G401.6 (cell line): ENCODE results near the gene LRRC3.
"Not testable (repeated sequence)": the region's sequence is repeated elsewhere in the genome, so short reads cannot be mapped to it uniquely, and the experiment has no call there.

Source experiments
- FAIRE-seq: peaks from 2 replicates; lab custom pipeline; 2012; peaks lifted over from hg19 to GRCh38; lab: Jason Lieb, UNC

LRRC3 gene

DNA sequence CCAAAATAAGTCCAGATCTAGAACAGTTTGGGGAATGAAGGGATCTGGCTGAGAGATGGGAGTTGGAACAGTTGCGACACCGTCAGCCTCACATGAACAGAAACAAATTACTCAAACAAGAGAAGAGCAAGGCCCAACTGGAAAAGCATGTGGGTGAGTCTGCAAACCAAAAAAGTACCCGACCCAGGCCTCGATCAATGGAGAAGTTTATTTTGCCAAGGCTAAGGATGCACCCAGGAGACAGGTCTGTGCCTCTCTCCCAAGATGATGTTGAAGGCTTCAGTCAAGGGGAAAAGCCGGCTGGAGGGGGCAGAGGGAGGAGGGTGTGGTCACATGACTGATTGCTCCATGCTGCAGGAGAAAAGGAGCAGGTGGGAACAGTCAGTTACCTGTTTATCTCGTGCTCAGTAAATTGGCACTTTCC, 42.4 kb downstream of the LRRC3 start:
- FAIRE-seq, result no peak

DNA sequence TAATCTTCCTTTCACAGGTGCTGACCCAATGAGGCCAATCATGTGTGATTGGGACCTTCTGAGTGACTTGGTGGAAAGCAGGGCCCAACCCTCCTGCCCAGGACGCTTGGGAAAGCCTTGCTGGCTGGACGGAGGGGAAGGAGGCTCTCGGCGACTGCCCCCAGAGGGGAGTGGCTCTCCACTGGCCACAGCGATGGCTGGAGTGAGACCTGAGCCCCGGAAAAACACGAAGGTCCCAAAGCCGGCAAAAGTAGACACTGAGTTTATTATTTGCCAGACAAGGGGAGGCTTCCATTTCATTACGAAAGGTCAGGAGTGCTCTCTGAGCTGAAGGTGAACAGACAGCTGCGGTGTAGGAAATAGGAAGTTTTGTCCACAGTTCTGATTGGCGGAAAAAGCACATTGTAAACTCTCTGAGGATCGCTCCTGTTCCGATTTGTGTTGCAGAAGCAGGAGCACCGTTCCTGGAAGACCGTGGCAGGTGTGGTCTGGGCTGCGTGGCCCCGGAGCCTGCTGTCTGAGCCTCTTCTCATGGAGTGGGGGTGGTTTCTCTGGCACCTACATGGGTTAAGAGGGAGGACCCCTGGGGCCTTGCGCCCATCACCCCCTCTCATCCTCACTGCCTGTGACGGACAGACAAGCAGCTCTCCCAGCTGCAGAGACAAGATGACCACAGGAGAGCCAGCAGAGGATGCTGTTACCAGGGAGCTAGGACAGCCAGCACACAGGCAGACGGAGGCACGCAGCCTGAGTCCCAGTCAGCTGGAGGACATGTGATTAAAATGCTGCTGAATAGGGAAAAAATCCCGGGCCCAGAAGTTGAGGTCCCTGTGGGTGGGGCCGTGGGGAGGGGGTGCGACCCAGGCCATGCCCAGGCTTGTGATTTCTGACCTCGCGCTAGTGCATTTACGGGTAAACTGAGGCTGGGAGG, 43.2 kb downstream of the LRRC3 start:
- FAIRE-seq, result no peak

DNA sequence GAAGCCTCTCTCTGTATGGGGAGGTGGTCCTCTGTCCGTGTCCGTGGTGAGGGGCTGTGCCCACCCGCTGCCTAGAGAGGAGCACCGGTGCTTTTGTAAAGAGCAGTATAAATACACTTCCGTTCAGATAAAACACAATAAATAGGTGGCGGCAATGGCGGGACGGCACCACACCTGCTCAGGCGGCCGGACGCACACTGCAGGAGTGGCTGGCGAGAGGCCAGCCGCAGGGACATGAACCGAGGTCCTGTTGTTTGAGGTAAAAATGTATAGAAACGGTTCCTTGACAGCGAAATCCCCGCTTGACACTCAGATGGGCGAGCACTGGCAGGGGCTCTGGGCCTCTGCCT, 43.9 kb downstream of the LRRC3 start:
- FAIRE-seq, result no peak

DNA sequence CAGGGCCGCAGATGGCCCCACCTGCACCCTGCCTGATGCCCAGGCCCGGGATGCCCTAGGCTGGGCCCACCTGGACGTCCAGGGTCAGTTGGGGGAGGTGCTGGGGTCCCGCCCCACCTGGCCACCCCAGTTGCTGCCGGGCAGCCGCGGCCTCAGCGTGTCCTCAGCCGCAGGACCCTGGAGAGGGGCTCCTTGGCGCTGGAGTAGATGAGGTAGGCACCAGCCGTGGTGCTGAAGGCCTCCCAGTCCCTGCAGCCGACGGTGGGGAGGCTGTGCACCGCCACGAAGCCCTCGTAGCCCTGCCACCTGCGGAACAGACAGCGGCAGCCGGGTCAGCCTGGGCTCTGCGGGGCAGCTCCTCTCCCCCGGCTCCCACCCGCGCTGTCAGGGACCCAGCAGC, 44.3 kb downstream of the LRRC3 start:
- FAIRE-seq, result no peak

DNA sequence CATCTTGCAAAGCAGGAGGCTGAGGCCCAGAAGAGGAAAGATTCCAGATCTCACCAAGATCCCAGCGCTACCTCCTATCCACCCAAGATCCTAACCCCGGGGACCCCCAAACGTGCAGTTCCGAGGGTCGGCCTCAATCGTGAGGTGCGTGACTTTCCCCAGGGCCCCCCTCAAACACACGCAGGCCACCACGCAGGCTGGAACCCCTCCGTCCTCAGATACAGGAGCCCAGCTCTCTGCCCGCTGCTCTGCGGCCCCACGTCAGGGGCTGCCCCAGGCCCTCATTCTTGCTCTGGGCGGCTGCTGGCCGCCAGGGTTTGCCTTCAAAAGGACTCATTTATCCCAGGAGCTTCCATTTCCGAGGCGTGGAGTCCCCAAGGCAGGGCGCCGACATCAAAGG, 44.8 kb downstream of the LRRC3 start:
- FAIRE-seq, result no peak

DNA sequence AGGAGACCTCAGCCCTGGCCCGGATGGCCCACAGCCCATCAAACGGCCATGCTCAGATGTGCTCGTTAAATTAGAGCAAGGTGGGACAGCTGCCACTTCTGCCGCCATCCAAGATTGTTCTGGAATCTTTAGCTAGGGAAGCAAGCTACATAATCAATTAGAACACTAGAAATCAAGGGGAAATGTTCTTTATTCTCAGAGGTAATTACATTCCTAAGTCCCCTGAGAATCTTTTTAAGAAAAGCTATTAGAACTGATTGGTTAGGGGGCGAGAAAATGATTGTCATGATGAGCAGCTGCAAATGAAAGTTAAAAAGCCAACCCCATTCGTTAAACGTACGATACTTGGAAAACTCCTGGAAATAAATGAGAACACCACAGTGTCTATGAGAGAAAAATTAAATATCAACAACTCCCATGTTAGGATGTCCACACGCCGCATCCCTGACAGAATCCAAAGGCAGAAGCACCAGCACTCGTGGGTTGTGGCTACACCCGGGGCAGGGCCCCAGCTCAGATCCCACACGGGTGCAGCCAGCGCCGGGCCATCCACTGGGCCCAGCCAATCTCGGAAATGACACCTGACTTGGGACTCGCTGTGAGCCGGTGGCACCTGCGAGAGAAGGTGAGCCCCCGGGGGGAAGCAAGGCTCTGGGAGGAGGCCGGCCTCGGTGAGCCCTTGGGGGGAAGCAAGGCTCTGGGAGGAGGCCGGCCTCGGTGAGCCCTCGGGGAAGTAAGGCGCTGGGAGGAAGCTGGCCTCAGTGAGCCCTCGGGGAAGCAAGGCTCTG, 47.1 kb downstream of the LRRC3 start:
- FAIRE-seq, result no peak

DNA sequence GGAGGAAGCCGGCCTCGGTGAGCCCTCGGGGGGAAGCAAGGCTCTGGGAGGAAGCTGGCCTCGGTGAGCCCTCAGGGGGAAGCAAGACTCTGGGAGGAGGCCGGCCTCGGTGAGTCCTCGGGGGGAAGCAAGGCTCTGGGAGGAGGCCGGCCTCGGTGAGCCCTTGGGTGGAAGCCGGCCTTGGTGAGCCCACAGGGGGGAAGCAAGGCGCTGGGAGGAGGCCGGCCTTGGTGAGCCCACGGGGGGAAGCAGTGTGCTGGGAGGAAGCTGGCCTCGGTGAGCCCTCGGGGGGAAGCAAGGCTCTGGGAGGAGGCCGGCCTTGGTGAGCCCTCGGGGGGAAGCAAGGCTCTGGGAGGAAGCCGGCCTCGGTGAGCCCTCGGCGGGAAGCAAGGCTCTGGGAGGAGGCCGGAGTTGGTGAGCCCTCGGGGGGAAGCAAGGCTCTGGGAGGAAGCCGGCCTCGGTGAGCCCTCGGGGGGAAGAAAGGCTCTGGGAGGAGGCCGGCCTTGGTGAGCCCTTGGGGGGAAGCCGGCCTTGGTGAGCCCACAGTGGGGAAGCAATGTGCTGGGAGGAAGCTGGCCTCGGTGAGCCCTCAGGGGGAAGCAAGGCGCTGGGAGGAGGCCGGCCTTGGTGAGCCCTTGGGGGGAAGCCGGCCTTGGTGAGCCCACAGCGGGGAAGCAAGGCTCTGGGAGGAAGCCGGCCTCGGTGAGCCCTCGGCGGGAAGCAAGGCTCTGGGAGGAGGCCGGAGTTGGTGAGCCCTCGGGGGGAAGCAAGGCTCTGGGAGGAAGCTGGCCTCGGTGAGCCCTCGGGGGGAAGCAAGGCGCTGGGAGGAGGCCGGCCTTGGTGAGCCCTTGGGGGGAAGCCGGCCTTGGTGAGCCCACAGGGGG, 47.9 kb downstream of the LRRC3 start:
- FAIRE-seq, result not testable (repeated sequence)

DNA sequence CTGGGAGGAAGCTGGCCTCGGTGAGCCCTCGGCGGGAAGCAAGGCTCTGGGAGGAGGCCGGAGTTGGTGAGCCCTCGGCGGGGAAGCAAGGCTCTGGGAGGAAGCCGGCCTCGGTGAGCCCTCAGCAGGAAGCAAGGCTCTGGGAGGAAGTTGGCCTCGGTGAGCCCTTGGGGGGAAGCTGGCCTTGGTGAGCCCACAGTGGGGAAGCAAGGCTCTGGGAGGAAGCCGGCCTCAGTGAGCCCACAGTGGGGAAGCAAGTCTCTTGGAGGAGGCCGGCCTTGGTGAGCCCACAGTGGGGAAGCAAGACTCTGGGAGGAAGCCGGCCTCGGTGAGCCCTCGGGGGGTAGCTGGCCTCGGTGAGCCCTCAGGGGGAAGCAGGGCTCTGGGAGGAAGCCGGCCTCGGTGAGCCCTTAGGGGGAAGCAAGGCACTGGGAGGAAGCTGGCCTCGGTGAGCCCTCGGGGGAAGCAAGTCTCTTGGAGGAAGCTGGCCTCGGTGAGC, 48.6 kb downstream of the LRRC3 start:
- no peak for FAIRE-seq

DNA sequence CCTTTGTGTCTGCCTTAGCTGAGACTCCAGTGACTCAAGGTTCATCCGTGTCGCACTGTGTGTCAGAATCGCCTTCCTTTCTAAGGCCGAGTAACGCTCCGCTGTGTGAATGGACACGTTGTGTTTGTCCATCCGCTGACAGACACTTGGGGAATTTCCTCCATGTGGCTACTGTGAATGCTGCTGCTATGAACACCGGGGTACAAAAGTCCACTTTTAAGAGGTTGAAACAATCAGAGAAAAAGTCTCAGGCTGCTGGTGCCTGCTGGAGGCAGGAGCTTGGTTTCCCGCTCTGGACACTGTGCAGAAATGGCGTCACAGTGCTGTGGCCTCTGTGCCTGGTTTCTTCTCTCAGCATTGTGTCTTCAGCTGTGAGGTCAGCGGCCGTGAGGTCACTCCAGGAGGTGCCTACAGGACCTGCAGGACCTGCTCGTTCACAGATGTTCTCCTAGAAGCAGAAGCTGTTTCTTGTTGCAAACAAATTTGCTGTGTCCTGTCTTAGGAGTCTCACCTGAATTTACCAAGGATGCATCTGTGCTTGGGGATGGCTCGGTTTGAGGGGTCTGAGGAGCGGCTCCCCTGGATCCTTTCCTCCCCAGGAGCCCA, 50.5 kb downstream of the LRRC3 start:
- no peak for FAIRE-seq

DNA sequence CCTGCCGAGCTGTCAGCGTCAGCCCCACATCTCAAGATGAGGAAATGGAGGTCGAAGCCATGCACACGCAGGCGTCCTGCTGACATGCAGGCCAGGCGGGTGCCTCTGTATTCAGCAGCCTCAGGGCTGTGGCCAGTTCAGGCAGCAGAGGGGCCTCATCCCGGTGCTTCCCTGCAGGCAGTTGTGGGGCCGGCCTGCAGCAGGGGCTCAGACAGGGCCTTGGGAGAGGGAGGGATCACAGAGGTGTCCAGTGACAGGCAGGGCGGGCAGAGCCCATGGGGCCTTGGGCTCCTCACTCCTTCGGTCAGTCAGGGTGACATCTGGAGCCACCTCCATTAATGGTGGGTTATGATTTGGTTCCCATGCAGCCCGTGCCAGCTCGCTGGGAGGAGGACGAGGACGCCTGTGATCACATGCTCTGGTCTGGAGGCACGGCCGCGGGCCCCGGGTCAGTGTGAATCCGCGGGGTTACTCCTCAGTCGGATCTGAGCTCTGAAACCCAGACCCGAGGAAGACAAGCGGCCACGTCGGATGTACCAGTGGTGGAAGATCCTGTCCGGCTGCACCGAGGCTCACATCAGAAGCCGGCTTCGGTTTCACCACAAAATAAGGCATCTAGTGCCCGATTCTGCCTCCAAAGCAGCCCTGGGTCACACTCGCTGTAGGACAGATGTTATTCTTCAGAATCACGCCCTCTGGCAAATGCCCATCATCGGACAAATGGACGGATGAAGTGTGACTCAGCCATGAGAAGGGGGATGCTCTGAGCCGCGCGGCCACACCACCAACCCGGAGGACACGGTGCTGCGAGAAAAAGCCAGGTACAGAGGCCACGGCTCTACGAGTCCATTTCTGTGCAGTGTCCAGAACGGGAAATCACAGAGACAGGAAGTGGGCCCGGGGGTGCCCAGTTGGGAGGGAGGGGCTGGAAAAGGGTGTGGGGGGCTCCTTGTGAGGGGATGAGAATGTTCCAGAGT, 51.3 kb downstream of the LRRC3 start:
- FAIRE-seq, result no peak

DNA sequence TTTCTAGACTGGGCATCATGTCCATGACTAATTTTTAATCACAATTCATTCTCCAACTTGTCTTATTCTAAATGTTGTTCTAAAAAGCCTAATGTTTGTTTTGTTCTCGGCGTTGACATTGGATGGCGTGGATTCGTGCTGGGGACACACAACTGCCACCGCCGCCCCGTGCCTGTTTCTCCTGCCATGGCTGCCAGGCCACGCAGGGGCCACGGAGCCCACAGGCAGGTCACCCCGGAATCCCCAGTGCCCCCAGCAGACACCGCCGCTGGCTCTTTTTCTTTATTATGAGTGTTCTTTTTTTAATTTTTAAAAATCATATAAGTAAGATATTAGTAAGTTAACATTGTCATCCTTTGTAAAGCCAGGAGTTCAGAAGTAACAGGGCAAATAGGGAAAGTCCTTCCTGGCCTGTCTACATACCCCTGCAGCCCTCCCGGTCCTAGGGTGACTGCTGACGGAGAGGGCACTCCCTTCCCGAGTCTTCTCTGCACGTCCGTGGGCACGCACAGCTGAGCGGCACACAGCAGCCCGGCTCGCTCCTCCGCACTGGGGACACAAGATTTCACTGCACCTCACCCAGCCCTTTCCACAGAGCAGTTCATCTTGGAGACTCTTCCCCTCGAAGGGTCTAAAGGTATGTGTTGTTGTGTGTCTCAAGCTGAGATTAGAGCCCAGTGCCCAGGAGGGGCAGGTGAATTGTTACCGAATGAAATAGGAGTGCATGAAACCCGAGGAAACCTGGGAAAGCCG, 52.5 kb downstream of the LRRC3 start:
- FAIRE-seq, result no peak

DNA sequence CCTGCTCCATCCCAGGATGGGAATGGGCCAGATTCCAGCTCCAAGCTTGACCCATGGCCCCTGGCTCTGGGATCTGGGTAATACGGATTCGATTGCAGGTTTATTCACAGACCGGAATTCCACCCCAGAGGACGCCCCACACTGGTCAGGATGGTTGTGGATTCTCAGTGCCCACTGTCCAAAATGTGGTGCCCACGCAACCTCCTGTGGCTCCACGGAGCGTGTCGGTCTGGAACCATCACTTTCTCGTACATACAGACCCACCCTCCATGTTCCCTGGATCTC, 53.1 kb downstream of the LRRC3 start:
- FAIRE-seq, result no peak

DNA sequence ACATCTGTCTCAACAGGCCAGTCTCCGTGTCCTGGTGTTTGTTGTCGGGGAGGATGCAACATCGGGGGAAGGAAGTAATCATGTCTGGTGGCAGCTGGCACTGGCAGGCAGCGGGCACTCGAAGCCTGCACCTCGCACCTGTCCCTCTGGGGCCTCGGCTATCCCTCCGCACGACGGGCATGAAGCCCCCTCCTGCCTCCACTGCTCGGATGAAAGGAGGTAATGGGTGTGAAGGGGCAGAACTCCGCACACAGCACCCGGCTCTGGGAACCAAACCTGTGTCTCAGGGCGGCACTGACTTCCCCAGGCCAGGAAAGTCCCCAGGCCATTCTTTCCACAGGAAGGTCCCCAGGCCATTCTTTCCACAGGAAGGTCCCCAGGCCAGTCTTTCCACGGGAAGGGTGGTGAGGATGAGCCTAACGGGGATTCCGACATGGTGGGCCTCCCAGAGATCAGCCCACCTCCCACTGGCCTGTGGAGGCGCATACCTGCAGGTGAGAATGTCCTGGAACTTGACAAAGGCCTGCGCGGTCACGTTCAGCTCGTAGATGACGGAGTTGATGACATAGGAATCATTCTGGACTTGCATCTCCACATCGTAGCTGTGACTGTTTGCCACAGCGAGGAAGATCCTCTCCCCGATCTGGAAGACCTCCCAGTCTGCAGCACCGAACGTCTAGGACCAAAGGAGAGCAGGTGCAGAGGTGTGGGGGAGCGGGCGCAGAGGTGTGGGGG, 53.6 kb downstream of the LRRC3 start:
- no peak for FAIRE-seq

DNA sequence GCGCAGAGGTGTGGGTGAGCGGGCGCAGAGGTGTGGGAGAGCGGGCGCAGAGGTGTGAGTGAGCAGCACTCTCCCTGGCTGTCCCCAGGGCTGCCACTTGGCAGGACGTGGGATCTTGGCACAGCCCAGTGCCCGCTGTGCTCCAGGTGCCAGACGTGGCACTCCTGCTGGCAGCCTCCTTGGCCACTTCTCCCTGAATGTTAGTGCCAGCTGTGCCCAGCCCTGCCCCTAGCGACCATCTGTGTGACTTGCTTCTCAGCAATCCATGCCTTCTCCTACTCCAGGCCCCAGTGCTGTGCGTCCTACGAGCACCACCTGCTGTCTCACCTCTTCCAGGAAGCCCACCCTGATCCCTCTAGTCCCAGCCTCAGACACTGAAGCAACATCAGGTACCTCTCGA, 54.2 kb downstream of the LRRC3 start:
- no peak for FAIRE-seq

DNA sequence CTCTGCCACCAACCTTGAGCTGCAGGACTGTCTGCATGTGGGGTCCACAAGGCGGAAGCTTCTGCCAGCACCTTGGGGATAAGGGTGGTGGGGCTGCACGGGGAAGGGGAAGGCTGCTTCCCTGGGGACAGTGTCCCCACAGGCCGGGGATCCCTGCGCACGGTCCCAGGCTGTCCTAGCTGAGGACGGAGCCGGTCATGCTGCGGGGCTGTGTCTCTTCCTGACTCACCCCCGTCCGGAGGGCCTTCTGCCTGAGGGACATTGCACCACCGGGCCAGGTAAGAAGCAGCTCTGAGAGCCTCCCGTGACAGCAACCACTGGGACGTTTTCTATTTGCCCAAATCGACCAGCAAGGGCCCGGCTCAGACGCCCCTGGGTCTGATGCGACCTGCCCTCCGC, 54.8 kb downstream of the LRRC3 start:
- no peak for FAIRE-seq

DNA sequence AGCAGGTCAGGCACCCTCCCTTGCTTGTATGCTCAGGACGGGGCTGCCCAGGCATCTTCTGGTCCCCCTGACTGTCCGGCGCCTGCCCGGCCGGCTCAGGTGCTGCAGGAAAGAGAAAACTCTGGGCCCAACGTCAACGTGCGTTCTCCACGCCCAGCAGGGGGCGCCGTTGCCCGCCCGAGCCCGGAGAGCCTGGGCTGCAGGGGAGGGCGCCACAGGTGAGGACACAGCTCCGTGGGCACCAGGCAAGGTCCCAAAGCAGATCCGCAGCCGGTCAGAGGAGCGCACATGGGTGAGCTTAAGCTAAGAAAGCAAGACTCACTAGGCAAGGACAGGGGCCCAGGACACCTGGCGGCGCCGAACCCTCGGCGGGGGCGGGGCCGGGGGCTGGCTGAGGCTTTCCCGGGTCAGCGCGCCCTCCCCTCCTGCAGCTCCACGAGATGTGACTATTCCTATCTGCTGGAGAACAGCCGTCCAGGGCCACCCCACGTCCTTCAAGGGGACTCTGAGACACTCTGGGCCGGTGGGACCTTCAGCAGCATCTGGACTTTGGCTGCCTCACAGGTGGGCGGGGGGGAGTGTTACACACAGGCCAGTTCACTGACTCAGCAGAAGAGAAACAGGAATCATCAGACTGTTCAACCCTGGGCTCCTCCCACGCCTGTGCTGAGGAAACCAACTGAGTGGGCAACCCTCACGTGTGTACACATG, 55.4 kb downstream of the LRRC3 start:
- FAIRE-seq, result no peak

DNA sequence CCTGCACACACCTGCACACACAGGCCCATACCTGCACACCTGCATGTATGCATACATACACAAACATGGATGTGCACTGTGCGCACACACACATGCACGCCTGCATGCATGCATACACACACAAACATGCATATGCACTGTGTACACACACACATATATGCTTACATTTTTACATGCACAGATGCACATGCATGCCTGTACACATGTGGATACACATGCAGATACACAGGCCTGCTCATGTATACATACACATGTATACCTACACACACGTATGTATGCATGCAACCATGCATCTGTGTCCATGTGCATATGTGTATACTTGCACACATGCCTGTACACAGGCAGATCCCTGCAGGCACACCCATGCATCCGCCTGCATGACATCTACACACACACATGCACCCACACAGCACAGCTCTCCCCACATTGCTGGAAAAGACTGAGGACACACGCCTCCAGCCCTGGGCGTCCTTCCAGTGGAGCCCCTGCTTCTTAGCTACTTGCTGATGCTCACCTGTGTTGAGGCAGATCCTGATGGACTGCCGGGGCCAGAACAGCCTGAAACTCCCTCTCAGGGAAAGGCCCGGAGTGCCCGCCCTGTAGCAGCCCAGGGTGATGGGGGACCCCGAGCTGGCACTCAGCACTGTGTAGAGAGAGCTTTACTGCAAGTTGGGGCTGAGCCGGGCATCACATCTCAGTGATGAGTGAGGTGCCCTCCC, 56.1 kb downstream of the LRRC3 start:
- no peak for FAIRE-seq
